Activated CD4-positive, CD25-positive, alpha-beta regulatory T cell (primary cell): Measurements from ENCODE around the gene MBNL1.

ENCODE experiments used
- DNase-seq, 4 experiments: peaks; one replicate each; lab custom pipeline; 2025; lab: John Stamatoyannopoulos, UW

The MBNL1 gene

DNA sequence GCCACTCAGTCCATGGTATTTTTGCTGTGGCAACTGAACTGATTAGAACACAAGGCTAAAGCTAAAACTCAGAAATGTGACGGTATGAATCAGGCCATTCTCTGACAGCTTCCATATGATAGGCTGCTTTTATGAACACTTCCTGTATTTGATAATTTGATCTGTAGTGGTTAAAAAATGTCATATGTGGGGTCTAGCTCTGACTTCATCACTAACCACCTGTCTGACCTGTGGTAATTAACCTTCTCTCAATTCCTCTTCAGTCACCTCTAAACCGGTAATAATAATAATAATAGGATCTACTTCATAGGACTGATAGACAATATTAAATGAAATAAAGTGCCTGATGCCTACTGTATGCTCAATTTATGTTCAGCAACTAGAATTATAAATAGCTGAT is 223.2 kb downstream of the MBNL1 start:
- DNase-seq = no peak

DNA sequence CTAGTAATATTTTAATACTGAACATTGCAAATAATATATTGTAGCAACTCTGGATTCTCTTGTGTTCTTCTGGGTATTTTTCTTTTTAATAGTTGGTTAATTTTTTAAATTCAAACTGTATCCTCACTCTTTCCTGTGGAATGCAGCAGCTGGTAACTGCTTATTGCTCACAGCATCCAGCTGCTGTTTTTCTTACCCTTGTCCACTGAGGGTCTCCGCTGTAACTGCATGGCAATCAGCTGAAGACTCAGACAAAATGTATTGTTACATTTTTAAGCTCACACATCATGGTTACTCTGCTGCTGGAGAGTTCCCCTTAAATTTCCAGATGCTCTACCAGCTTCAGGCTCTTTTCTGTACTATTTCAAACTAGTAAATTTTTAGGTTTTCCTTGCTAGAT is 227.6 kb downstream of the MBNL1 start:
- no peak for DNase-seq

DNA sequence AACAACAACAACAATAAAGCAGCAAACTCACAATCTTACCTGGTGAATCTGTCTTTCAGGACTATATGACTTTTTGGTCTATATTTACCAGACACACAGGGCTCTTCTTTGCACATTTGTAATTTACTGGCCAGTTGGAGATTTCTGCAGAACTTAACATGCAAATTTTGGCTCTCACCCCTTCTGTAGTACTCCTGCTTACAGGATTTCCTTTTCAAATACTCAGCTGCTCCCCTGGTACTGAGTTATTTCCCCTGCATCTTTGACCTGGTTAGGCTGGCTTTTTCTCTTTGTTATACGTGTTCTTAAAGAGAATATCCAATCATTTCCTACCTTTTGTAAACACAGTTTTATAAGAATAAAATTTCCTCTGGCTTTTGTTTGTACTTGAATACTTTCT is 228.0 kb downstream of the MBNL1 start:
- no peak for DNase-seq

DNA sequence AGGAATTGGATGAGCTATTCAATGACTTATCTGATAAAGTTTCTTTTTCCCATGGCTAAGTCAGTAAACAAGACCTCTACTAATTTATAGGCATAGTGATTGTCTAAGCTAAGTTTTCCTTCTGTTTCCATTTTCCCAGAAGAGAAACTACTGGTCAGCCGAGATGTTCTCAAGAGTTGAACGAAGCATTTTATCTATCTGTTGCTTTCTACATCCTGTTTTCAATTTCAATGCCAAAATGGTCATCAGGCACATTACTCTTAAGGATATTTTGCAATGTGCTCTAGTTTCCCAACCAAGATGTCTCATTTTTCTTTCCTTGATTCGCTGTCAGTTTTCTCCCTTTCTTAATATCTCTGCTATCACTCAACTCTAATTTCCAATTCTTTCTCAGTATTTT is 228.7 kb downstream of the MBNL1 start:
- DNase-seq = no peak

DNA sequence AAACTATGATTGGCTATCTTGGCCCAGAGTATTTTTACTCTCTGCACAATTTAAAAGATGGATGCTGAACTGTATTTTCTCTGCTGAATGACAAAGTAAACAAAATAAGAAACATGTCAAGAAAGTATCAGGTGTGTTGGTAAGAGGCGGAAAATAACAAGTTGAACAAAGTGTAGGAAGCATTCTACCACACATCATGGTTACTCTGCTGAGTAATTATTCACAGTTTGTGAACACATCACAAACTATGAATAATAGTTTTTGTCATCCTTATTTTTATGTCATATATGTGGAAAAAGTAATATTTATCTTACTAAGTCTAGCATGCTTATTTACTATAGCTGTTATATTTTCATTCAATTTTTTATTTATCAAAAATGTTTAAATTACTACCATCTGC is 229.2 kb downstream of the MBNL1 start:
- DNase-seq = no peak

DNA sequence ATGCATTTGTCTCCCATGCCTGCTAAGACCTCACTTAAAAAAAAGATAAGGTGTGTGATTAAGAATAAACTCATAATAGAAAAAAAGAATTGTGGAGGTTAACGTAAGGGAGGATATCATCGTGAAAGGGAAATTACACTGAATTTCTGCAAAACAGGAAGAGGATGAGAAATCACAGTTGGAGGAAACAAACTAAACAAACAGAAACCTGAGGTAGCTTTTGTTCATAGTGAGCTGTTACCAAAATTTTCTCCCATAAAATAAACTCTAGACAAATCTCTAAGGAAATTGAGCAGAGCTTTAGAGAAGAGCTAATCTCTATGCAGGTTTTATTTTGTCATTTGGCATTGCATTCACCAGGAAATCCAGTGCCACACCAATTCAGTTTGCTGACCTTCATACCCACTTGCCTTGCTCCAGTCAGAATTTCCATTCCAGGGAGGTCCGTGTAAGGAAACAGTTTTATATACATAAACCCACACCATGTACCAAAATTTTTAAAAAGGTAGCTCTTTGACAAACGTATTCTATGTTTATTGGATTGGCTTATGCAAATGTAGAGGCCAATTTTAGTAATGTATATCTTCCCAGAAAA is 231.2 kb downstream of the MBNL1 start:
- DNase-seq = no peak

DNA sequence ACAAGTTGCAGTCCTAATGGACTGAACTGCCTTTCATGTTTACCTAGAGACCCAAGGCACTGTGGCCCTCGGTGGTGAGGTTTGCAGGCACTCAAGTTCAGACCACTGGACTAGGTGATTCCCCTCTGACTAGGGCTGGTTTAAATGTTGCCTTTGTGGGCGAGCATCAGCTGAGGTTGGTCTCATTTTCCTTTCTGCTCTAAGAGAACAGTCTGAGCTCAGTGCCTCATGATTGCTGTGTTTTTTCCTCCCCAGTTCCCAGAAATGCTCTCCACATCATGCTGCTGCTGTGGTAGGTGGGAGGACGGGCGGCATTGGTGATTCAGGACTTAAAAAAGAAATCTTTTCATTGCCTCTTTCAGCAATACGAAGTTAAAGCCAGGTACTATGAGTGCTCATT is 237.2 kb downstream of the MBNL1 start:
- DNase-seq = no peak

DNA sequence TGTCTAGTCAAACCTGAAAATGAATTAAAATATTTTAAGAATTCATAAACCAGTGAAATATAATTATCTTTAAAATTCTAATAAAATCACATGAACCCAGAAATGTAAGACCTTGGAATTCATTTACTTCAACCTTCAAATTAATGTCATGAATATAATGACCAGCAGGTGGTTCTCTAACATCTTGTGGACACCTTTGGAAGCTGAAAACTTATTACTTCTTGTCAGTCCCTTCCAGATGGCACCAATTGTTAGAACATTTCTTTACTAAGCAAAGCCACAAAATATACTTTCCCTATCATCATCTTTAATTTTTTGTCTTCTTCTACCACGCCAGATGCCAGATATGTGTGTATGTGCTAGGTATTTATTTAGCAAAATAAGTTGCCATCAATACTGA is 240.0 kb downstream of the MBNL1 start:
- no peak for DNase-seq

DNA sequence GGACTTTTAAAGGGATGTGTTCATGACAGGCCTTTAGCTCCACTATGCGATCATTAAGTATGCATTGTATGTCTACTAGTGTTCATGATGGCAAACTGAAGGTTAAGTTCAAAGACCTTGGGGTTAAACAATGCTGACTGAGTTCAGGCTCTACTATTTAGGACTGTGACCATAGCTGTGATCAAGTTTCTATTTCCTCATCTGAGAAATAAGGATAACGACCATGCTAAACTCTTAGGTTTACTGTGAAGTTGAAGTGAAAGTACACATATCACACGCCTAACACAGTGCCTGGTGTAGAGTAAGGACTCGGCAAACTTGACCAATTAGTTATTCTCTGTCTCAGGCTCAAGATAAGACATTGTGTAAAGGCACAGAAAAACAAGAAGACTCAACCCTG is 243.2 kb downstream of the MBNL1 start:
- no peak for DNase-seq

DNA sequence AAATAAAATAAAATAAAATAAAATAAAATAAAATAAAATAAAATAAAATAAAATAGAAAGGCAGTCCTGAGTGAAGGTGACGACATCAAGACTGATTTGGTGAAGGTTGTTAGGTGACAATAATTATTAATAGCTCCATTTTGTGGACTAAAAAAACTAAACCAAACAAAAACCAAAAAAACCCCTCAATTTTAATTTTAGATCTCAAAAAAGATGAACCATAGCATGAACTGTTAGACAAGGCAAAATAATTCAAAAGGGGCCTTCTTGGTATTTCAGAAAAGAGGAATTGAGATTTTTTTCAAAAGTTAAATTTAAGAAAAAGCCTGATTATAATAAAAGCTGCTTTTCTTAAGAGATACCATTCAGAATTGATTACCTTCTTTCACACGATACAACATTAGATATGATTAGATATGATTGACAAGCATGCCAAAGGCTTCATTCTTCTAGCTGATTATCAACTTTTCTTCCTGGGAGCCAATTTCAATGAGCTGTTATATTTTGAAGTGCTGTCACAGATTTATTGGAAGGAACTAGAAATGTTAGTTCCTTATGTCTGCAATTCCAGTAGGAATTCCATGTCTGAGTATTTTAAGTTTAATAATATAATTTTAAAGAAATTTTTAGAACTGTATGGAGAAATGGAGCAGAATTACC is 244.7 kb downstream of the MBNL1 start:
- no peak for DNase-seq
